Kidney (tissue), 14 donors: ENCODE measurements around the gene PNPLA7. TPM values are rescaled to one million over a fixed set of nuclear protein-coding genes. Genes with fewer than 3 reads are reported as not detected.

ENCODE experiments used
- DNase-seq, 5 donors: peaks; one replicate each; pipeline ENCODE4 v3.0.0-alpha.2; 2013 to 2020
- FAIRE-seq: peaks from 2 replicates; lab custom pipeline; 2012; peaks lifted over from hg19 to GRCh38; lab: Jason Lieb, UNC
- H3K27ac ChIP-seq, 2 donors: one replicate each; pipeline ENCODE4 v1.7.0; 2013; ENCODE audit warnings: low read depth in 2 of 2, low read length in 2 of 2, inconsistent platforms in 1 of 2
- H3K27me3 ChIP-seq: one replicate; pipeline ENCODE4 v1.7.1; 2013; ENCODE audit warnings: low read length, inconsistent platforms; ENCODE audit not compliant: control insufficient read depth, insufficient read depth
- H3K36me3 ChIP-seq, 3 donors: one replicate each; pipeline versions ENCODE4 v1.7.0 to v1.7.1; 2013; ENCODE audit warnings: low read length in 3 of 3, control low read depth in 1 of 3, inconsistent platforms in 1 of 3; ENCODE audit not compliant: insufficient read depth in 3 of 3, control insufficient read depth in 2 of 3
- H3K4me1 ChIP-seq, 3 donors: one replicate each; pipeline versions ENCODE4 v1.7.0 to v1.7.1; 2013; ENCODE audit warnings: low read length in 3 of 3, inconsistent platforms in 1 of 3, low read depth in 1 of 3; ENCODE audit not compliant: control insufficient read depth in 2 of 3, insufficient read depth in 2 of 3
- H3K4me3 ChIP-seq, 3 donors: one replicate each; pipeline versions ENCODE4 v1.7.0 to v1.8.1; 2013; ENCODE audit warnings: low read length in 3 of 3, control low read depth in 1 of 3, inconsistent platforms in 1 of 3
- H3K9ac ChIP-seq, 3 donors: one replicate each; pipeline versions ENCODE4 v1.7.0 to v1.7.1; 2013; ENCODE audit warnings: low read length in 3 of 3, control low read depth in 1 of 3, inconsistent platforms in 1 of 3
- H3K9me3 ChIP-seq, 3 donors: one replicate each; pipeline versions ENCODE4 v1.7.0 to v1.7.1; 2013; ENCODE audit warnings: low read length in 3 of 3, control low read depth in 1 of 3, inconsistent platforms in 1 of 3; ENCODE audit not compliant: control insufficient read depth in 2 of 3, insufficient read depth in 1 of 3
- CTCF ChIP-seq: IDR thresholded peaks from 3 replicates; pipeline ENCODE4 v1.5.1; 2012; ENCODE audit warnings: mild to moderate bottlenecking, moderate library complexity, borderline replicate concordance; ENCODE audit not compliant: insufficient read depth; ENCODE audit errors: extremely low read depth
- intact Hi-C: fragments of 100-400 bp; cut with DNase I; formaldehyde crosslinking; loops from one replicate; pipeline ENCODE4 v1.11.1; 2022
- polyA plus RNA-seq: library from polyadenylated mRNA; stranded (reverse); fragments of 350-450 nt; fragmentation: Illumina TruSeq; extraction: RNeasy Lipid Tissue Mini Kit (QIAGEN cat#74804); gene quantifications from one replicate; pipeline ENCODE4 v1.2.3, GENCODE V29; 2014; ENCODE audit warnings: low read depth, low replicate concordance; ENCODE audit not compliant: insufficient read depth
- total RNA-seq: library from RNA; stranded (reverse); fragmentation: NEBNext Ultra II Directional; extraction: Animal tissue kit (Norgen Biotek cat#: 25700); gene quantifications from one replicate; pipeline ENCODE4 v1.2.1, GENCODE V29; 2021
- donor health status: control.
- donor health status: control.
- donor health status: control.
- donor health status: control.
- donor health status: control.
- donor health status: DM: yes; HTN: yes; CAD: no.
- donor health status: Normal renal cell carcinoma (clear cell type).

Gene PNPLA7
- total and polyA plus RNA-seq, 2 donors from 2014 or later, result 2.1 to 9.6 TPM

DNA sequence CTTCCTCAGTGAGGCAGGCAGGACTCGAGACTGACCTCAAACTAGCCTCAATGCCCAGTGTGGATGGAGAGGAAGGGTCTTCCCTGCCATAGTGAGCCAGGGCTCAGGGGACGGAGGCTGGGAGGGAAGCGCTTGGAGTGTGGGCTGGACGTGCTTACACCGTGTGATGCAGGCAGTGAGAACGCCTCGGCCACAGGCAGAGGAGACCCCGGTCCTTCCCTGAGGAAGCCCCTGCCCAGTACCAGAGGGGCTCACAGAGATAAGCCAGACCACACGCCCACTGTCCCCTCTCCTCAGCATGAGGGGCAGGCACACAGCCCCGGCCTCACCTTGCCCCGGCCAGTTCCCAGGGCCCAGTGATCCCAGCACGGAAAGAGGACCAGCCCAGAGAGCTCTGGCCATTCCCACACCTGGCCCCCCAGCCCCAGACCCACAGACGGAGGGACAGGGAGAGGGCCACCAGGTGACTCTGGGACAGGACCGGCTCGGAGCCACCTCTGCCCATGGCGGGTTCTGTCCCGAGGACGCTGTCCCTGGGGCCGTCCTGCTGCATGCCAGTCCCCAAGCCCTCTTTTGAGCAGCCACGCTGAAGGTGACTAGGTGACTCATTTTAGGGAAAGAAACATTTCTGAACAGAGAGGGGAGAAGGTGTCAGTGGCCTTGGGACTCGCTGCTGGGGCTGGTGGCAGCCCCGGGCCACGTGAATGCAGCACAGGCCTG, 85.0 kb downstream of the PNPLA7 start:
- FAIRE-seq, result no peak
- no peak overlapping the region for H3K4me3 ChIP-seq
- intact Hi-C loops, result no loop called here
- no peak overlapping the region for H3K9ac ChIP-seq
- TF ChIP-seq CTCF, result no peak
- no peaks in the 10 kb centered on the region for H3K9me3 ChIP-seq
- H3K27me3 ChIP-seq, result no peaks in the 10 kb centered on the region
- DNase-seq, result peak in 2 of 5 donors; percentile 21 to 72
- no peaks in the 10 kb centered on the region for H3K36me3 ChIP-seq
- H3K4me1 ChIP-seq, result no peaks in the 10 kb centered on the region
- H3K27ac ChIP-seq, result no peak overlapping the region

- no peak overlapping the region for H3K27ac ChIP-seq
- no peak overlapping the region for H3K4me3 ChIP-seq
- peaks cover 0 to 4% (median 0%) of the 10 kb centered on the region in 3 donors for H3K4me1 ChIP-seq
- no peaks in the 10 kb centered on the region for H3K36me3 ChIP-seq
- FAIRE-seq (no peak), DNase-seq (peak in 2 of 5 donors; percentile 35 to 67)
- H3K27me3 ChIP-seq, result no peaks in the 10 kb centered on the region
- H3K9me3 ChIP-seq, result no peaks in the 10 kb centered on the region
- no peak for TF ChIP-seq CTCF
- no peak overlapping the region for H3K9ac ChIP-seq
- intact Hi-C loops, result no loop called here
These were observed 85.8 kb downstream of the PNPLA7 start for GRCh38 chr9:137464291-137464999.

GRCh38 chr9:137463931-137464290, 86.3 kb downstream of the PNPLA7 start:
- Histone ChIP-seq H3K9me3 (no peaks in the 10 kb centered on the region), H3K9ac (no peak overlapping the region), H3K4me1 (peaks cover 0 to 6% (median 0%) of the 10 kb centered on the region in 3 donors), H3K27me3 (no peaks in the 10 kb centered on the region), H3K36me3 (no peaks in the 10 kb centered on the region), H3K4me3 (no peak overlapping the region), H3K27ac (no peak overlapping the region)
- no peak for FAIRE-seq
- no peak for TF ChIP-seq CTCF
- intact Hi-C loops, result no loop called here
- peak in 1 of 5 donors; percentile 72 for DNase-seq
